ENCODE results near the gene PRKAG2. TPM values are rescaled to one million over a fixed set of nuclear protein-coding genes. Genes with fewer than 3 reads are reported as not detected.

PRKAG2 gene
- total RNA-seq, 2 experiments from 2014 or later = 39.3 to 42.3 TPM

DNA sequence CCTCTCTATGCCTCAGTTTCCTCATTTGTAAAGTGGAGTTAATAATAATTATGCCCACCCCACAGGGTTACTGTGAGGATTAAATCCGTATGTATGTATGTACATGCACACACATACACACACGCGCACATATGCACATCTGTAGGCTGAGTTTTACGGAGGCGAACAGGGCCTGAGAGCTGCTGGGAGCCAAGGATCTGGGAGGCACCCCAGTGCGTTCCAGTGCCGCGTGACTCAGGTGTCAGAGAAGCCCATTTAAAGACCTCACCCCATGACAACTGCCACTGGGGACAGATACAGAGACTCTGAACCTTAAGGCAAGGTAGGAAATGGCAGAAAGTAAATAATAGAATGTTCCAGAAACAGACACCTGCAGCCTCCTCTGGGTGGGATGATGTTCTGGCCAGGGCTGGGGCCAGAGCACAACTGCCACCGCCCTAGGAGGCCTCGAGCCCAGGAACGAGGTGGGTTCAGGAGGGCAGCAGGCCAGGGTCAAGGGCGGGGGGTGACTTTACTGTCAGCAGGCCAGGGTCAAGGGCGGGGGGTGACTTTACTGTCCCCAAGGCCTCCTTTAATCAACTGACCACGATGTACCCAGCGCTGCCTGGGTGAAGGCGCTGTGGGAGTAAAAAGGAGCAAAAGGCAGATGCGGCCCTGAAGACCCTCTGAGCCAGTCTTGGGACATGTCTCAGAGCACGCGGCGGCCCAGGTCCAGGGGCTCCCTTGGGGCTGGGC is 54.9 kb downstream of the PRKAG2 start:
- Mint-ChIP-seq H3K27me3 (no peaks in the 10 kb centered on the region), H3K4me1 (ENCODE audit: low read depth) (peaks cover 13% of the 10 kb centered on the region), H3K27ac (no peak overlapping the region), H3K4me3 (no peak overlapping the region), H3K36me3 (ENCODE audit: low read depth) (peaks cover 8% of the 10 kb centered on the region), H3K9me3 (no peaks in the 10 kb centered on the region)
- DNase-seq (no peak), ATAC-seq (ENCODE audit: poor library complexity) (no peak)
- Histone ChIP-seq H3K4me3 (ENCODE audit: low read length) (no peak overlapping the region), H3K9me3 (ENCODE audit: control insufficient read depth in 1 of 2, insufficient read depth in 1 of 2, low read length in 2 of 2) (no peaks in the 10 kb centered on the region), H3K4me1 (ENCODE audit: insufficient read depth, low read length) (peaks cover 11% of the 10 kb centered on the region), H3K27ac (ENCODE audit: low read depth in 1 of 2, low read length in 2 of 2) (no peak overlapping the region), H3K27me3 (ENCODE audit: control insufficient read depth in 1 of 2, insufficient read depth in 2 of 2, low read length in 2 of 2) (no peaks in the 10 kb centered on the region), H3K36me3 (ENCODE audit: insufficient read depth, low read length) (no peaks in the 10 kb centered on the region)
- TF ChIP-seq, protein P1, sequence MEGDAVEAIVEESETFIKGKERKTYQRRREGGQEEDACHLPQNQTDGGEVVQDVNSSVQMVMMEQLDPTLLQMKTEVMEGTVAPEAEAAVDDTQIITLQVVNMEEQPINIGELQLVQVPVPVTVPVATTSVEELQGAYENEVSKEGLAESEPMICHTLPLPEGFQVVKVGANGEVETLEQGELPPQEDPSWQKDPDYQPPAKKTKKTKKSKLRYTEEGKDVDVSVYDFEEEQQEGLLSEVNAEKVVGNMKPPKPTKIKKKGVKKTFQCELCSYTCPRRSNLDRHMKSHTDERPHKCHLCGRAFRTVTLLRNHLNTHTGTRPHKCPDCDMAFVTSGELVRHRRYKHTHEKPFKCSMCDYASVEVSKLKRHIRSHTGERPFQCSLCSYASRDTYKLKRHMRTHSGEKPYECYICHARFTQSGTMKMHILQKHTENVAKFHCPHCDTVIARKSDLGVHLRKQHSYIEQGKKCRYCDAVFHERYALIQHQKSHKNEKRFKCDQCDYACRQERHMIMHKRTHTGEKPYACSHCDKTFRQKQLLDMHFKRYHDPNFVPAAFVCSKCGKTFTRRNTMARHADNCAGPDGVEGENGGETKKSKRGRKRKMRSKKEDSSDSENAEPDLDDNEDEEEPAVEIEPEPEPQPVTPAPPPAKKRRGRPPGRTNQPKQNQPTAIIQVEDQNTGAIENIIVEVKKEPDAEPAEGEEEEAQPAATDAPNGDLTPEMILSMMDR (IDR thresholded peaks at IDR 0.05) = no peak
- CTCF ChIA-PET = no interaction called here
- POLR2A ChIA-PET = no interaction called here
- intact Hi-C loops (cut with DNase I, micrococcal nuclease) = no loop called here

DNA sequence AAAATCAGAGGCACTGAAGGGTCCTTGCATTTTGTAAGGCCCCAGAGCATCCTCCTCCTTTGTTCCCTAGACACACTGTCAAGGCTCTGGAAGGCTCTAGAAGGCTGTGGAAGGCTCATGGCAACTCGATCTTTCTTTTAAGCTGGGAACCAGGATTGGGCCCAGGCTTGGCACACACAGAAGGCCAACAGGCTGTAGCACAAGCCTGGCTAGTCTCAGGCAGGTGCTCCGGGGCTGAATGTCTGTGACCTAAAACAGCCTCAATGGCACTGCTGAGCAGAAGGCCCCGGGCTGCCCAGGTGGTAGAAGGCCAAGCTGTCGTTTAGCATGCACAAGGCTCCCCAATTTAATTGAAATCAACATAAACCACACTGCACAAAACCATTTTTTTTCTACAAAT is 55.7 kb downstream of the PRKAG2 start:
- Histone ChIP-seq H3K4me3 (ENCODE audit: low read length) (no peak overlapping the region), H3K4me1 (ENCODE audit: insufficient read depth, low read length) (peaks cover 11% of the 10 kb centered on the region), H3K9me3 (ENCODE audit: control insufficient read depth in 1 of 2, insufficient read depth in 1 of 2, low read length in 2 of 2) (no peaks in the 10 kb centered on the region), H3K27ac (ENCODE audit: low read depth in 1 of 2, low read length in 2 of 2) (no peak overlapping the region), H3K27me3 (ENCODE audit: control insufficient read depth in 1 of 2, insufficient read depth in 2 of 2, low read length in 2 of 2) (no peaks in the 10 kb centered on the region), H3K36me3 (ENCODE audit: insufficient read depth, low read length) (peaks cover 2% of the 10 kb centered on the region)
- ChIA-PET CTCF (no interaction called here), POLR2A (no interaction called here)
- intact Hi-C loops (cut with DNase I, micrococcal nuclease) = no loop called here
- Mint-ChIP-seq H3K27me3 (no peaks in the 10 kb centered on the region), H3K4me1 (ENCODE audit: low read depth) (peaks cover 8% of the 10 kb centered on the region), H3K9me3 (no peaks in the 10 kb centered on the region), H3K27ac (no peak overlapping the region), H3K36me3 (ENCODE audit: low read depth) (peaks cover 8% of the 10 kb centered on the region), H3K4me3 (no peak overlapping the region)
- ATAC-seq (ENCODE audit: poor library complexity) (no peak), DNase-seq (no peak)
- TF ChIP-seq, protein P1 (IDR thresholded peaks at IDR 0.05) = no peak

DNA sequence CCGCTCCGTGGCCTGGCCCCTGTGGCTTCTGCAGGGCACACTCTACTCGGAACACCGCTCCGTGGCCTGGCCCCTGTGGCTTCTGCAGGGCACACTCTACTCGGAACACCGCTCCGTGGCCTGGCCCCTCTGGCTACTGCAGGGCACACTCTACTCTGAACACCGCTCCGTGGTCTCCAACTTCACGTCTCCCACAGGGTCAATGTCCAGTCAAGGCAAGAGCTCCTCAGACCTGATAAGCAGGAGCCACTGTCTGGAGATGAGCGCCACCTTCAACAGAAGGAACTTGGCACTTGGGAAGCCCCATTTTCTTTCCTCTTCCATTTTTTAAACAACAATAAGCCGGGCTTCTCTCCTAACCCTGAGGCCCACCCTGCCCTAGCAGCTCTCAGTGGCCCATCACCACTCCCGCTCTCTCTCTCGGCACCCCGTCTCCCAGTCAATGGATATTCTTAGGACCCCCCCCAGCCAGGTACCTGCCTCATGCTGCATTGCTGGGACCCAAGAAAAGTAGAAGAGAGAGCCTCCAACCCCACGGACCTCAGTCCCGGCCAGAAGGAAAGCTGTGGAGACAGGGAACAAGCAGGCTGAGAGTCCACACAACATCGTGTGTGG is 56.3 kb downstream of the PRKAG2 start:
- CTCF ChIA-PET = no interaction called here

More for the DNA sequence above, 56.3 kb downstream of the PRKAG2 start:
- Mint-ChIP-seq H3K27me3 (no peaks in the 10 kb centered on the region), H3K27ac (no peak overlapping the region), H3K4me3 (no peak overlapping the region), H3K36me3 (ENCODE audit: low read depth) (peaks cover 8% of the 10 kb centered on the region), H3K4me1 (ENCODE audit: low read depth) (peaks cover 11% of the 10 kb centered on the region), H3K9me3 (no peaks in the 10 kb centered on the region)
- intact Hi-C loops (cut with DNase I, micrococcal nuclease) = no loop called here
- TF ChIP-seq, protein P1 (IDR thresholded peaks at IDR 0.05) = no peak
- peaks cover 10% of the 10 kb centered on the region for H3K4me1 ChIP-seq (ENCODE audit: insufficient read depth, low read length)
- no peaks in the 10 kb centered on the region for H3K9me3 ChIP-seq (ENCODE audit: control insufficient read depth in 1 of 2, insufficient read depth in 1 of 2, low read length in 2 of 2)
- ATAC-seq (ENCODE audit: poor library complexity) (no peak), DNase-seq (no peak)
- POLR2A ChIA-PET = no interaction called here
- no peak overlapping the region for H3K4me3 ChIP-seq (ENCODE audit: low read length)
- no peak overlapping the region for H3K27ac ChIP-seq (ENCODE audit: low read depth in 1 of 2, low read length in 2 of 2)
- H3K36me3 ChIP-seq (ENCODE audit: insufficient read depth, low read length) = peaks cover 2% of the 10 kb centered on the region
- no peaks in the 10 kb centered on the region for H3K27me3 ChIP-seq (ENCODE audit: control insufficient read depth in 1 of 2, insufficient read depth in 2 of 2, low read length in 2 of 2)
